NOMO-1 (cell line): ENCODE measurements around the gene SYT9.
A peak's percentile ranks its signal among the peaks of the same experiment; 100 is the strongest.
"Not testable (repeated sequence)": the region's sequence is repeated elsewhere in the genome, so short reads cannot be mapped to it uniquely, and the experiment has no call there.

Source experiments
- DNase-seq, 2 experiments: peaks; one replicate each; lab custom pipeline; 2025; ENCODE audit not compliant: unreplicated experiment in 2 of 2; lab: John Stamatoyannopoulos, UW

Gene SYT9

GRCh38 chr11:7495882-7496551 lies 244.3 kb downstream of the SYT9 start:
- DNase-seq: peak; percentile 65 to 94

GRCh38 chr11:7498193-7498592 lies 246.5 kb downstream of the SYT9 start:
- DNase-seq: peak; percentile 27 to 69

GRCh38 chr11:7499081-7499480 lies 247.4 kb downstream of the SYT9 start:
- DNase-seq: no peak

- DNase-seq: no peak
Observed at GRCh38 chr11:7500251-7500650, 248.5 kb downstream of the SYT9 start.

- DNase-seq: no peak
Observed at GRCh38 chr11:7501251-7501650, 249.5 kb downstream of the SYT9 start.

- DNase-seq: no peak
Observed at GRCh38 chr11:7501894-7502293, 250.2 kb downstream of the SYT9 start.

- no peak for DNase-seq
Observed at GRCh38 chr11:7506243-7506642, 254.5 kb downstream of the SYT9 start.

- DNase-seq: no peak
Observed at GRCh38 chr11:7508087-7508486, 256.4 kb downstream of the SYT9 start.

GRCh38 chr11:7509966-7510365 lies 258.3 kb downstream of the SYT9 start:
- DNase-seq: no peak

GRCh38 chr11:7511401-7511800 lies 259.7 kb downstream of the SYT9 start:
- DNase-seq: no peak

- DNase-seq: peak; percentile 88 to 94
Observed at GRCh38 chr11:7512525-7513233, 261.0 kb downstream of the SYT9 start.

- peak; percentile 70 to 88 for DNase-seq
Observed at GRCh38 chr11:7513234-7514098, 261.8 kb downstream of the SYT9 start, which contains the start of gene PPFIBP2. TSS of gene PPFIBP2 (plus strand) at chr11:7513999. CDS start at chr11:7549476, 35,477 bp downstream.

- peak in 1 of 2 experiments; percentile 30 for DNase-seq
Observed at GRCh38 chr11:7514099-7514591, 262.4 kb downstream of the SYT9 start.

- DNase-seq: no peak
Observed at GRCh38 chr11:7515447-7515886, 263.8 kb downstream of the SYT9 start.

GRCh38 chr11:7516475-7516874 lies 264.8 kb downstream of the SYT9 start:
- DNase-seq: peak; percentile 18 to 25

GRCh38 chr11:7517743-7518142 lies 266.0 kb downstream of the SYT9 start:
- DNase-seq: not testable (repeated sequence)
